ENCODE data around the gene CPNE4. TPM values are rescaled to one million over a fixed set of nuclear protein-coding genes. Genes with fewer than 3 reads are reported as not detected.
A peak's percentile ranks its signal among the peaks of the same experiment; 100 is the strongest.

CPNE4 gene
- total RNA-seq, 1 donor from 2014 or later = not detected

- peaks cover 9% of the 10 kb centered on the region for H3K27me3 Mint-ChIP-seq (ENCODE audit: low read depth)
- H3K27ac Mint-ChIP-seq (ENCODE audit: unreplicated experiment) = no peak overlapping the region
- no peaks in the 10 kb centered on the region for H3K9me3 Mint-ChIP-seq (ENCODE audit: low read depth)
- no peaks in the 10 kb centered on the region for H3K36me3 Mint-ChIP-seq (ENCODE audit: low read depth)
- H3K4me1 Mint-ChIP-seq (ENCODE audit: low read depth) = no peaks in the 10 kb centered on the region
- H3K4me3 Mint-ChIP-seq (ENCODE audit: unreplicated experiment) = no peak overlapping the region
- DNase-seq (ENCODE audit: low spot score) = no peak
- no peak for TF ChIP-seq CTCF (IDR thresholded peaks at IDR 0.05)
These were observed 27.2 kb downstream of the CPNE4 start for GRCh38 chr3:132007617-132008016.

- H3K27ac Mint-ChIP-seq (ENCODE audit: unreplicated experiment) = no peak overlapping the region
- no peaks in the 10 kb centered on the region for H3K9me3 Mint-ChIP-seq (ENCODE audit: low read depth)
- H3K4me3 Mint-ChIP-seq (ENCODE audit: unreplicated experiment) = no peak overlapping the region
- DNase-seq (ENCODE audit: low spot score) = no peak
- no peaks in the 10 kb centered on the region for H3K4me1 Mint-ChIP-seq (ENCODE audit: low read depth)
- peak; percentile 71 for TF ChIP-seq CTCF (IDR thresholded peaks at IDR 0.05)
- H3K27me3 Mint-ChIP-seq (ENCODE audit: low read depth) = peaks cover 16% of the 10 kb centered on the region
- no peaks in the 10 kb centered on the region for H3K36me3 Mint-ChIP-seq (ENCODE audit: low read depth)
These were observed 28.1 kb downstream of the CPNE4 start for GRCh38 chr3:132006605-132007204.

- H3K9me3 Mint-ChIP-seq (ENCODE audit: low read depth) = no peaks in the 10 kb centered on the region
- H3K4me3 Mint-ChIP-seq (ENCODE audit: unreplicated experiment) = no peak overlapping the region
- H3K27ac Mint-ChIP-seq (ENCODE audit: unreplicated experiment) = no peak overlapping the region
- no peaks in the 10 kb centered on the region for H3K36me3 Mint-ChIP-seq (ENCODE audit: low read depth)
- H3K4me1 Mint-ChIP-seq (ENCODE audit: low read depth) = no peaks in the 10 kb centered on the region
- peaks cover 20% of the 10 kb centered on the region for H3K27me3 Mint-ChIP-seq (ENCODE audit: low read depth)
- TF ChIP-seq CTCF (IDR thresholded peaks at IDR 0.05) = no peak
- no peak for DNase-seq (ENCODE audit: low spot score)
These were observed 30.2 kb downstream of the CPNE4 start for GRCh38 chr3:132004571-132004970.

- Mint-ChIP-seq H3K27ac (ENCODE audit: unreplicated experiment) (no peak overlapping the region), H3K4me1 (ENCODE audit: low read depth) (no peaks in the 10 kb centered on the region), H3K27me3 (ENCODE audit: low read depth) (peaks cover 22% of the 10 kb centered on the region), H3K36me3 (ENCODE audit: low read depth) (no peaks in the 10 kb centered on the region), H3K4me3 (ENCODE audit: unreplicated experiment) (no peak overlapping the region), H3K9me3 (ENCODE audit: low read depth) (no peaks in the 10 kb centered on the region)
- TF ChIP-seq CTCF (IDR thresholded peaks at IDR 0.05) = no peak
- no peak for DNase-seq (ENCODE audit: low spot score)
These were observed 31.1 kb downstream of the CPNE4 start for GRCh38 chr3:132003685-132004084.

DNA sequence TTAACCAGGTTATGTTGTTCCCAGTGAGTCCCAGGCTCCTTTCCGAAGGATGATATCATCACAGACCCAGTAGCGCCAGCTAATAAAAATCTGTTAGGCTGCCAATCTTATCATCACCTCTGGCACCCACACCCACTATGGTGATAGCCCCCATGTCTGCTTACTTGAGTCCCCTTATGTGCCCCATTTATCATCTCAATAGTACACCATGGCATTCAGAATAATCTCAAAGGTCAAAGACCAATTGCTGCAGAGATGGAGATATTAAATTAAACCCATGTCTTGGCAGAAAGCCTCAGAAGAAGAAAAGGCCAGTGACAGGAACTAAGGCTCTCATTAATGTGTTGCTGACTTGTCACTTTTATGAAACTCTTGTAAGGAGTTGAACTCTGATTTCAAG lies 32.8 kb downstream of the CPNE4 start:
- Mint-ChIP-seq H3K4me3 (ENCODE audit: unreplicated experiment) (no peak overlapping the region), H3K9me3 (ENCODE audit: low read depth) (no peaks in the 10 kb centered on the region), H3K27me3 (ENCODE audit: low read depth) (peaks cover 18% of the 10 kb centered on the region), H3K27ac (ENCODE audit: unreplicated experiment) (no peak overlapping the region), H3K4me1 (ENCODE audit: low read depth) (no peaks in the 10 kb centered on the region), H3K36me3 (ENCODE audit: low read depth) (no peaks in the 10 kb centered on the region)
- no peak for TF ChIP-seq CTCF (IDR thresholded peaks at IDR 0.05)
- no peak for DNase-seq (ENCODE audit: low spot score)
